Erythroblast (primary cell): ENCODE measurements around the gene NCS1.

ENCODE experiments used
- GATA1 ChIP-seq: IDR thresholded peaks from 2 replicates; pipeline ENCODE4 v1.6.1; 2011; ENCODE audit warnings: low read depth, mild to moderate bottlenecking, control low read depth, low read length, moderate library complexity
- POLR2A ChIP-seq: IDR thresholded peaks from 2 replicates; pipeline ENCODE4 v1.6.1; 2011; ENCODE audit warnings: mild to moderate bottlenecking, low read length

- TF ChIP-seq POLR2A (no peak), GATA1 (no peak)
Measured at GRCh38 chr9:130213911-130214761, 41.9 kb downstream of the NCS1 start.
